Vagina (tissue), 2 donors: Measurements from ENCODE around the gene DDOST. TPM values are rescaled to one million over a fixed set of nuclear protein-coding genes. Genes with fewer than 3 reads are reported as not detected.

Experiments used
- DNase-seq, 2 donors: peaks; one replicate each; pipeline ENCODE4 v3.0.0-alpha.2; 2017; ENCODE audit errors: extremely low spot score in 2 of 2
- H3K27ac ChIP-seq: fragments of 200-600 bp; sonication (generic); one replicate; pipeline ENCODE4 v1.5.1; 2019
- H3K27me3 ChIP-seq: fragments of 200-600 bp; sonication (generic); one replicate; pipeline ENCODE4 v1.5.1; 2019
- H3K36me3 ChIP-seq, 2 donors: fragments of 200-600 bp; sonication (generic); one replicate each; pipeline ENCODE4 v1.5.1; 2017 to 2019
- H3K4me1 ChIP-seq: fragments of 200-600 bp; sonication (generic); one replicate; pipeline ENCODE4 v1.5.1; 2019
- H3K4me3 ChIP-seq, 2 donors: fragments of 200-600 bp; sonication (generic); 1 replicate in 1 of 2; 2 replicates in 1 of 2; pipeline ENCODE4 v1.5.1; 2016 to 2019
- H3K9me3 ChIP-seq: fragments of 200-600 bp; sonication (generic); one replicate; pipeline ENCODE4 v1.5.1; 2019
- POLR2A ChIP-seq, 2 donors: fragments of 450-650 bp; IDR thresholded peaks; one replicate each; pipeline ENCODE4 v1.6.1; 2017; ENCODE audit warnings: antibody characterized with exemption in 2 of 2, mild to moderate bottlenecking in 2 of 2, moderate library complexity in 2 of 2
- POLR2AphosphoS5 ChIP-seq, 2 donors: sonication (generic); formaldehyde crosslinking; IDR thresholded peaks; one replicate each; pipeline ENCODE4 v1.9.0; 2017; ENCODE audit warnings: antibody characterized with exemption in 2 of 2, mild to moderate bottlenecking in 2 of 2, low read depth in 1 of 2; ENCODE audit not compliant: insufficient read depth in 1 of 2
- intact Hi-C: fragments of 100-400 bp; cut with DNase I; formaldehyde crosslinking; loops from one replicate; pipeline ENCODE4 v1.15.1; 2023
- total RNA-seq: library from RNA; depleted of rRNA; stranded (reverse); fragments of >200 nt; gene quantifications from one replicate; pipeline ENCODE4 v1.2.3, GENCODE V29; 2016
- TF ChIP-seq, protein P1 (sequence below), 3 experiments: fragments of 450-650 bp in 2 of 3; fragments of 200-600 bp in 1 of 3; sonication (generic) in 1 of 3; IDR thresholded peaks; one replicate each; pipeline ENCODE4 v1.5.1; 2017 to 2019; ENCODE audit warnings: antibody characterized with exemption in 3 of 3, mild to moderate bottlenecking in 2 of 3, moderate library complexity in 2 of 3

Gene DDOST
- total RNA-seq: 84.5 TPM

GRCh38 chr1:20661207-20662109 lies at the start of gene DDOST:
Gene DDOST, minus strand, starts transcription at chr1:20661369. Its CDS starts 19 bp downstream, at chr1:20661350.
- H3K27me3 ChIP-seq: no peaks in the 10 kb centered on the region
- intact Hi-C loops: no loop called here
- TF ChIP-seq POLR2AphosphoS5 (IDR thresholded peaks at IDR 0.05; ENCODE audit: insufficient read depth in 1 of 2, low read depth in 1 of 2) (peak; percentile 82 to 91), POLR2A (IDR thresholded peaks at IDR 0.05) (peak in 1 of 2 donors; percentile 8)
- TF ChIP-seq, protein P1, sequence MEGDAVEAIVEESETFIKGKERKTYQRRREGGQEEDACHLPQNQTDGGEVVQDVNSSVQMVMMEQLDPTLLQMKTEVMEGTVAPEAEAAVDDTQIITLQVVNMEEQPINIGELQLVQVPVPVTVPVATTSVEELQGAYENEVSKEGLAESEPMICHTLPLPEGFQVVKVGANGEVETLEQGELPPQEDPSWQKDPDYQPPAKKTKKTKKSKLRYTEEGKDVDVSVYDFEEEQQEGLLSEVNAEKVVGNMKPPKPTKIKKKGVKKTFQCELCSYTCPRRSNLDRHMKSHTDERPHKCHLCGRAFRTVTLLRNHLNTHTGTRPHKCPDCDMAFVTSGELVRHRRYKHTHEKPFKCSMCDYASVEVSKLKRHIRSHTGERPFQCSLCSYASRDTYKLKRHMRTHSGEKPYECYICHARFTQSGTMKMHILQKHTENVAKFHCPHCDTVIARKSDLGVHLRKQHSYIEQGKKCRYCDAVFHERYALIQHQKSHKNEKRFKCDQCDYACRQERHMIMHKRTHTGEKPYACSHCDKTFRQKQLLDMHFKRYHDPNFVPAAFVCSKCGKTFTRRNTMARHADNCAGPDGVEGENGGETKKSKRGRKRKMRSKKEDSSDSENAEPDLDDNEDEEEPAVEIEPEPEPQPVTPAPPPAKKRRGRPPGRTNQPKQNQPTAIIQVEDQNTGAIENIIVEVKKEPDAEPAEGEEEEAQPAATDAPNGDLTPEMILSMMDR (IDR thresholded peaks at IDR 0.05): peak in 2 of 3 experiments; percentile 9 to 16
- peak within 1 kb of the TSS; percentile 74 for H3K27ac ChIP-seq
- H3K9me3 ChIP-seq: no peaks in the 10 kb centered on the region
- H3K4me3 ChIP-seq: peak within 1 kb of the TSS; percentile 97
- H3K4me1 ChIP-seq: peaks cover 45% of the 10 kb centered on the region
- peaks cover 0 to 14% of the 10 kb centered on the region in 2 donors for H3K36me3 ChIP-seq
- DNase-seq: peak in 1 of 2 donors; percentile 96

- Histone ChIP-seq H3K27ac (no peak overlapping the region), H3K27me3 (no peaks in the 10 kb centered on the region), H3K9me3 (no peaks in the 10 kb centered on the region), H3K4me1 (no peaks in the 10 kb centered on the region), H3K36me3 (no peaks in the 10 kb centered on the region), H3K4me3 (no peak overlapping the region)
- no peak for TF ChIP-seq POLR2AphosphoS5 (IDR thresholded peaks at IDR 0.05; ENCODE audit: insufficient read depth in 1 of 2, low read depth in 1 of 2)
- TF ChIP-seq, protein P1 (IDR thresholded peaks at IDR 0.05): no peak
- TF ChIP-seq POLR2A (IDR thresholded peaks at IDR 0.05): no peak
- DNase-seq: no peak
- intact Hi-C loops: no loop called here
Measured at GRCh38 chr1:20710469-20711284, 49.5 kb upstream of the DDOST start.

DNA sequence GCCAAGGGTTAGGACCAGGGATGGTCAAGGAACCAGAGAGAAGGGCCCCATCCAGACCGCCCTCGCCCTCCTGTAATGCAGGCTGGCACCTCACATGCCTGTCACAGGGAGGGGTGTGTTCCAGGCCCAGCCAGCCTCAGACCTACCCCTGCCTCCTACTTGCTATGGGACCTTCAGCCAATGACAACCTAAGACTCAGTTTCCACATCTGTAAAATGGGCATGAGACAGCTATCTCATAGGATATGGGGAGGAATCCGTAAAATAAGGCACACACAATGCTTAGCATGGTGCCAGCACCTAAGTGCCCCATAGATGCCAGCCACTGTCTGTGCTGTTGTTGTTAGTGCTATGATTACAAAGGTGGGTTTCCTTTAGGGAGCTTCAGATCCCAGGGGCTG lies 48.7 kb upstream of the DDOST start:
- intact Hi-C loops: no loop called here
- H3K36me3 ChIP-seq: no peaks in the 10 kb centered on the region
- H3K4me1 ChIP-seq: no peaks in the 10 kb centered on the region
- H3K4me3 ChIP-seq: no peak overlapping the region
- DNase-seq: no peak
- H3K9me3 ChIP-seq: no peaks in the 10 kb centered on the region
- no peaks in the 10 kb centered on the region for H3K27me3 ChIP-seq
- TF ChIP-seq POLR2A (IDR thresholded peaks at IDR 0.05): no peak
- H3K27ac ChIP-seq: no peak overlapping the region

GRCh38 chr1:20708891-20709290 lies 47.7 kb upstream of the DDOST start:
- no peaks in the 10 kb centered on the region for H3K36me3 ChIP-seq
- H3K9me3 ChIP-seq: no peaks in the 10 kb centered on the region
- no peak for TF ChIP-seq POLR2AphosphoS5 (IDR thresholded peaks at IDR 0.05; ENCODE audit: insufficient read depth in 1 of 2, low read depth in 1 of 2)
- TF ChIP-seq, protein P1 (IDR thresholded peaks at IDR 0.05): no peak
- no peak for TF ChIP-seq POLR2A (IDR thresholded peaks at IDR 0.05)
- intact Hi-C loops: no loop called here
- H3K4me1 ChIP-seq: no peaks in the 10 kb centered on the region
- H3K4me3 ChIP-seq: no peak overlapping the region
- H3K27me3 ChIP-seq: no peaks in the 10 kb centered on the region
- no peak overlapping the region for H3K27ac ChIP-seq
- DNase-seq: no peak

DNA sequence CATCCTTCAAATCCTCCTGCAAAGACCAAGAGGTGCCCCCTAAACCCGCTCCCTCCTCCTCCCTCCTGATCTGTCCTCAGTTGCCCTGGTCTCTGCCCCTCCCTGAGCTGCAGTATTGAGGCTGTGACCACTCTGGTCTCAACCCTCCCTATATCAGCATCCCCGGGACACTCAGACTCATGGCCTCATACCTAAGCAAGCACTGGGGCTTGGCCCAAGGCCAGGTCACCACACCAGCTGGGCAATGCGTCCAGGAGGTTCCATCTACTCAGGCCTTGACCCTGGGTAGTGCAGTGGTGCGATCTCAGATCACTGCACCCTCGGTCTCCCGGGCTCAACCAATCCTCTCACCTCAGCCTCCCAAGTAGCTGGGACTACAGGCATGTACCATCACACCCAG lies 46.9 kb upstream of the DDOST start:
- TF ChIP-seq POLR2AphosphoS5 (IDR thresholded peaks at IDR 0.05; ENCODE audit: insufficient read depth in 1 of 2, low read depth in 1 of 2) (no peak), POLR2A (IDR thresholded peaks at IDR 0.05) (no peak)
- TF ChIP-seq, protein P1 (IDR thresholded peaks at IDR 0.05): no peak
- Histone ChIP-seq H3K9me3 (no peaks in the 10 kb centered on the region), H3K4me3 (no peak overlapping the region), H3K4me1 (no peaks in the 10 kb centered on the region), H3K36me3 (no peaks in the 10 kb centered on the region), H3K27ac (no peak overlapping the region), H3K27me3 (no peaks in the 10 kb centered on the region)
- no peak for DNase-seq
- intact Hi-C loops: no loop called here
